Upper lobe of left lung (tissue), 4 donors: ENCODE data around the gene CDAN1.

Experiments
- EP300 ChIP-seq, 4 donors: sonication (generic); formaldehyde crosslinking; IDR thresholded peaks; one replicate each; pipeline ENCODE4 v1.5.1; 2017; ENCODE audit warnings: antibody characterized with exemption in 4 of 4, control low read depth in 2 of 4
- POLR2A ChIP-seq, 4 donors: fragments of 450-650 bp; IDR thresholded peaks; one replicate each; pipeline ENCODE4 v1.5.1; 2016 to 2017; ENCODE audit warnings: antibody characterized with exemption in 4 of 4, mild to moderate bottlenecking in 2 of 4
- POLR2AphosphoS5 ChIP-seq, 2 donors: sonication (generic); formaldehyde crosslinking; IDR thresholded peaks; one replicate each; pipeline ENCODE4 v1.5.1; 2017; ENCODE audit warnings: antibody characterized with exemption in 2 of 2
- TF ChIP-seq, protein P1 (sequence below), 6 experiments: fragments of 450-650 bp in 4 of 6; fragments of 200-600 bp in 2 of 6; sonication (generic) in 2 of 6; IDR thresholded peaks; one replicate each; pipeline ENCODE4 v1.5.1; 2016 to 2019; ENCODE audit warnings: antibody characterized with exemption in 6 of 6

GRCh38 chr15:42693496-42693895, 43.4 kb downstream of the CDAN1 start:
- TF ChIP-seq, protein P1, sequence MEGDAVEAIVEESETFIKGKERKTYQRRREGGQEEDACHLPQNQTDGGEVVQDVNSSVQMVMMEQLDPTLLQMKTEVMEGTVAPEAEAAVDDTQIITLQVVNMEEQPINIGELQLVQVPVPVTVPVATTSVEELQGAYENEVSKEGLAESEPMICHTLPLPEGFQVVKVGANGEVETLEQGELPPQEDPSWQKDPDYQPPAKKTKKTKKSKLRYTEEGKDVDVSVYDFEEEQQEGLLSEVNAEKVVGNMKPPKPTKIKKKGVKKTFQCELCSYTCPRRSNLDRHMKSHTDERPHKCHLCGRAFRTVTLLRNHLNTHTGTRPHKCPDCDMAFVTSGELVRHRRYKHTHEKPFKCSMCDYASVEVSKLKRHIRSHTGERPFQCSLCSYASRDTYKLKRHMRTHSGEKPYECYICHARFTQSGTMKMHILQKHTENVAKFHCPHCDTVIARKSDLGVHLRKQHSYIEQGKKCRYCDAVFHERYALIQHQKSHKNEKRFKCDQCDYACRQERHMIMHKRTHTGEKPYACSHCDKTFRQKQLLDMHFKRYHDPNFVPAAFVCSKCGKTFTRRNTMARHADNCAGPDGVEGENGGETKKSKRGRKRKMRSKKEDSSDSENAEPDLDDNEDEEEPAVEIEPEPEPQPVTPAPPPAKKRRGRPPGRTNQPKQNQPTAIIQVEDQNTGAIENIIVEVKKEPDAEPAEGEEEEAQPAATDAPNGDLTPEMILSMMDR (IDR thresholded peaks at IDR 0.05): no peak
- TF ChIP-seq POLR2AphosphoS5 (IDR thresholded peaks at IDR 0.05) (no peak), POLR2A (IDR thresholded peaks at IDR 0.05) (no peak), EP300 (IDR thresholded peaks at IDR 0.05) (no peak)
